Heart left ventricle (tissue), 13 donors: ENCODE measurements around the gene RAD51B.

Experiments
- POLR2A ChIP-seq, 2 donors: fragments of 450-650 bp; IDR thresholded peaks; one replicate each; pipeline ENCODE4 v1.6.1; 2017; ENCODE audit warnings: antibody characterized with exemption in 2 of 2, mild to moderate bottlenecking in 2 of 2, moderate library complexity in 2 of 2
- TF ChIP-seq, protein P1 (sequence below), 12 donors: fragments of 200-600 bp; sonication (generic) in 4 of 12; IDR thresholded peaks; one replicate each; pipeline versions ENCODE4 v1.5.0 to v1.8.0; 2018 to 2022; ENCODE audit warnings: antibody characterized with exemption in 12 of 12, mild to moderate bottlenecking in 5 of 12
- donor health status: ischemic (EF 13 %, LVEDD 7.1; RV severe dilation, severe dysfunction).
- donor health status: DM: no; HTN: yes; CAD: no.
- donor health status: DM: no; HTN: no; CAD: no.
- donor health status: ischemic (EF 25% LVEDD 6.9; RV normal size, moderate dysfunction).
- donor health status: ischemic (EF 25% LVEDD 5.7; RV mildly dilated, moderate dysfunction).
- donor health status: ischemic (EF 35%, LVEDD 5.7; RV mildly dilated, moderate dysfunction).
- donor health status: nonischemic (EF 11% LVEDD 7.7; RV severe dilation, severe dysfunction).
- donor health status: DM: yes; HTN: yes; CAD: no.
- donor health status: PGD.
- donor health status: ischemic (EF 29% LVEDD 5.4; RV normal size, mild dysfunction).
- donor health status: nonischemic (EF 23%, LVEDD 6.1; RV moderate dilation, normal function).

DNA sequence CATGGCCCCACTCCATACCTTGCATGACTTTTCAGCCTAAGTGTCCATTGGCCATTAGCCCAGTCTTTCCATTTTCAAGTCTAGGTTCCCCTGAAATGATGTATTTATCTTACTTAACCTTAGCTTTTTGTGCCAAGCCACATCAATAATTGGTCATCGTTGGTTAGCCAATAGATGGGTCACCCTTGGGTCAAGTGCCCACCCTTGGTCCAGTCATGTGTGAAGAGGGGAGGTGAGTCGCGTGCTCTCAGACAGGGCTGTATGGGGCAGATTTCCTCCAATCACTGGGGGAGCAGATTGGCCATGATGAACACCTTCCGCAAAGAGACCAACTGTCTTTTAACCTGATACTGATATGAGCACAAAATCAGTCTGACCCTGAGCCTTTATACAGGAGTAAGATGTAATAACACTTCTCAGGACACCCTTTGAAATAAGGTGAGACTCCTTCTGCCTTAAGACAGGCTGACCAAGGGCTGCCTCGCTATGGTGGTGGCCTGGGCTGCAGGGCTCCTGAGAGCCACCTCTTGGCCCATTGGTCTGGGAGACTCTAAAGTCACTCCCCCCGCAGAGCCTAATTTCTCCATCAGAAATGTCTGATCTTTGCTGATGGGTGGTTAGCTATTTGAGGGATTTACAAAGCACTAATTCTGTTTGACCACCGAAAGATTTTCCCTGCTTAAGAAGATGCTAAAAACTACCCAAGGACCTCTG lies 830.1 kb downstream of the RAD51B start:
- TF ChIP-seq, protein P1, sequence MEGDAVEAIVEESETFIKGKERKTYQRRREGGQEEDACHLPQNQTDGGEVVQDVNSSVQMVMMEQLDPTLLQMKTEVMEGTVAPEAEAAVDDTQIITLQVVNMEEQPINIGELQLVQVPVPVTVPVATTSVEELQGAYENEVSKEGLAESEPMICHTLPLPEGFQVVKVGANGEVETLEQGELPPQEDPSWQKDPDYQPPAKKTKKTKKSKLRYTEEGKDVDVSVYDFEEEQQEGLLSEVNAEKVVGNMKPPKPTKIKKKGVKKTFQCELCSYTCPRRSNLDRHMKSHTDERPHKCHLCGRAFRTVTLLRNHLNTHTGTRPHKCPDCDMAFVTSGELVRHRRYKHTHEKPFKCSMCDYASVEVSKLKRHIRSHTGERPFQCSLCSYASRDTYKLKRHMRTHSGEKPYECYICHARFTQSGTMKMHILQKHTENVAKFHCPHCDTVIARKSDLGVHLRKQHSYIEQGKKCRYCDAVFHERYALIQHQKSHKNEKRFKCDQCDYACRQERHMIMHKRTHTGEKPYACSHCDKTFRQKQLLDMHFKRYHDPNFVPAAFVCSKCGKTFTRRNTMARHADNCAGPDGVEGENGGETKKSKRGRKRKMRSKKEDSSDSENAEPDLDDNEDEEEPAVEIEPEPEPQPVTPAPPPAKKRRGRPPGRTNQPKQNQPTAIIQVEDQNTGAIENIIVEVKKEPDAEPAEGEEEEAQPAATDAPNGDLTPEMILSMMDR (IDR thresholded peaks at IDR 0.05): no peak
- no peak for TF ChIP-seq POLR2A (IDR thresholded peaks at IDR 0.05)
